ENCODE data around the gene EIF4B.

EIF4B gene

GRCh38 chr12:53048780-53049401 is 42.6 kb downstream of the EIF4B start:
- Histone ChIP-seq H3K27ac (ENCODE audit: insufficient read depth in 1 of 2, low read depth in 1 of 2, low read length in 2 of 2, poor library complexity in 1 of 2, severe bottlenecking in 2 of 2) (no peak overlapping the region), H3K27me3 (replicated peaks in 2 of 5; ENCODE audit: control insufficient read depth in 4 of 5, insufficient read depth in 5 of 5, low read length in 4 of 5) (peaks cover 0 to 1% (median 0%) of the 10 kb centered on the region in 5 experiments), H3K9me3 (ENCODE audit: control extremely low read depth in 1 of 5, control insufficient read depth in 4 of 5, insufficient read depth in 2 of 5, low read depth in 1 of 5, low read length in 4 of 5) (no peaks in the 10 kb centered on the region), H3K4me3 (ENCODE audit: control insufficient read depth in 1 of 7, extremely low read depth in 1 of 7, insufficient read depth in 4 of 7, low read depth in 2 of 7, low read length in 6 of 7) (no peak overlapping the region), H3K4me1 (ENCODE audit: control extremely low read depth in 1 of 4, control insufficient read depth in 4 of 4, insufficient read depth in 4 of 4, low read length in 3 of 4) (peaks cover 0 to 34% (median 25%) of the 10 kb centered on the region in 4 experiments), H3K36me3 (ENCODE audit: control insufficient read depth in 4 of 4, insufficient read depth in 4 of 4, low read length in 3 of 4) (no peaks in the 10 kb centered on the region)
- CTCF ChIA-PET = interaction anchor here (1.5 to 4.2 kb wide), 5 partner anchors 12 to 149 kb away, joined by 7 to 33 read pairs (median 10); partner anchors contain the start of gene IGFBP6
- DNase-seq = no peak
- 92% methylated on average over 4 of the region's 6 CpGs for WGBS (ENCODE audit: insufficient coverage)
- POLR2A ChIA-PET = no interaction called here

GRCh38 chr12:53049571-53050318 is 43.5 kb downstream of the EIF4B start, which contains the start of gene TNS2:
TSS of gene TNS2 (plus strand) at chr12:53050065. CDS start at chr12:53050186, 121 bp downstream.
- Histone ChIP-seq H3K27ac (ENCODE audit: insufficient read depth in 1 of 2, low read depth in 1 of 2, low read length in 2 of 2, poor library complexity in 1 of 2, severe bottlenecking in 2 of 2) (no peak within 1 kb of the TSS), H3K4me1 (ENCODE audit: control extremely low read depth in 1 of 4, control insufficient read depth in 4 of 4, insufficient read depth in 4 of 4, low read length in 3 of 4) (peaks cover 0 to 38% (median 28%) of the 10 kb centered on the region in 4 experiments), H3K9me3 (ENCODE audit: control extremely low read depth in 1 of 5, control insufficient read depth in 4 of 5, insufficient read depth in 2 of 5, low read depth in 1 of 5, low read length in 4 of 5) (no peaks in the 10 kb centered on the region), H3K36me3 (ENCODE audit: control insufficient read depth in 4 of 4, insufficient read depth in 4 of 4, low read length in 3 of 4) (no peaks in the 10 kb centered on the region), H3K4me3 (ENCODE audit: control insufficient read depth in 1 of 7, extremely low read depth in 1 of 7, insufficient read depth in 4 of 7, low read depth in 2 of 7, low read length in 6 of 7) (no peak within 1 kb of the TSS), H3K27me3 (replicated peaks in 2 of 5; ENCODE audit: control insufficient read depth in 4 of 5, insufficient read depth in 5 of 5, low read length in 4 of 5) (peaks cover 0 to under 1% (median 0%) of the 10 kb centered on the region in 5 experiments)
- no peak for DNase-seq
- POLR2A ChIA-PET = interaction anchor here (0.8 kb wide), 1 partner anchor 30 kb away, joined by 3 read pairs; no protein-coding TSS in a partner anchor
- WGBS (ENCODE audit: insufficient coverage) = 74% methylated on average over 12 of the region's 20 CpGs
- CTCF ChIA-PET = interaction anchor here (2.8 to 4.2 kb wide), 2 partner anchors 13 to 49 kb away, joined by 16 to 33 read pairs; partner anchors contain the start of gene IGFBP6

GRCh38 chr12:53050426-53051057 is 44.3 kb downstream of the EIF4B start:
- ChIA-PET CTCF (interaction anchor here (0.8 to 1.7 kb wide), 5 partner anchors 11 to 138 kb away, joined by 3 to 9 read pairs (median 5); no protein-coding TSS in a partner anchor), POLR2A (interaction anchor here (0.8 kb wide), 1 partner anchor 29 kb away, joined by 3 read pairs; no protein-coding TSS in a partner anchor)
- WGBS (ENCODE audit: insufficient coverage) = 100% methylated on average over 1 of the region's 2 CpGs
- Histone ChIP-seq H3K27ac (ENCODE audit: insufficient read depth in 1 of 2, low read depth in 1 of 2, low read length in 2 of 2, poor library complexity in 1 of 2, severe bottlenecking in 2 of 2) (no peak overlapping the region), H3K9me3 (ENCODE audit: control extremely low read depth in 1 of 5, control insufficient read depth in 4 of 5, insufficient read depth in 2 of 5, low read depth in 1 of 5, low read length in 4 of 5) (no peaks in the 10 kb centered on the region), H3K27me3 (replicated peaks in 2 of 5; ENCODE audit: control insufficient read depth in 4 of 5, insufficient read depth in 5 of 5, low read length in 4 of 5) (no peaks in the 10 kb centered on the region), H3K4me1 (ENCODE audit: control extremely low read depth in 1 of 4, control insufficient read depth in 4 of 4, insufficient read depth in 4 of 4, low read length in 3 of 4) (peaks cover 0 to 38% (median 28%) of the 10 kb centered on the region in 4 experiments), H3K4me3 (ENCODE audit: control insufficient read depth in 1 of 7, extremely low read depth in 1 of 7, insufficient read depth in 4 of 7, low read depth in 2 of 7, low read length in 6 of 7) (no peak overlapping the region), H3K36me3 (ENCODE audit: control insufficient read depth in 4 of 4, insufficient read depth in 4 of 4, low read length in 3 of 4) (no peaks in the 10 kb centered on the region)
- no peak for DNase-seq

GRCh38 chr12:53051058-53051880 is 45.0 kb downstream of the EIF4B start:
- no peak overlapping the region for H3K27ac ChIP-seq (ENCODE audit: insufficient read depth in 1 of 2, low read depth in 1 of 2, low read length in 2 of 2, poor library complexity in 1 of 2, severe bottlenecking in 2 of 2)
- CTCF ChIA-PET = interaction anchor here (0.8 to 1.7 kb wide), 8 partner anchors 9 to 137 kb away, joined by 3 to 9 read pairs (median 4); partner anchors contain the start of gene SOAT2
- POLR2A ChIA-PET = interaction anchor here (1.1 kb wide), 1 partner anchor 12 kb away, joined by 3 read pairs; no protein-coding TSS in a partner anchor
- no peaks in the 10 kb centered on the region for H3K36me3 ChIP-seq (ENCODE audit: control insufficient read depth in 4 of 4, insufficient read depth in 4 of 4, low read length in 3 of 4)
- WGBS (ENCODE audit: insufficient coverage) = 86% methylated on average over 11 of the region's 11 CpGs
- peaks cover 0 to 35% (median 23%) of the 10 kb centered on the region in 4 experiments for H3K4me1 ChIP-seq (ENCODE audit: control extremely low read depth in 1 of 4, control insufficient read depth in 4 of 4, insufficient read depth in 4 of 4, low read length in 3 of 4)
- DNase-seq = no peak
- H3K27me3 ChIP-seq (replicated peaks in 2 of 5; ENCODE audit: control insufficient read depth in 4 of 5, insufficient read depth in 5 of 5, low read length in 4 of 5) = no peaks in the 10 kb centered on the region
- H3K9me3 ChIP-seq (ENCODE audit: control extremely low read depth in 1 of 5, control insufficient read depth in 4 of 5, insufficient read depth in 2 of 5, low read depth in 1 of 5, low read length in 4 of 5) = no peaks in the 10 kb centered on the region
- H3K4me3 ChIP-seq (ENCODE audit: control insufficient read depth in 1 of 7, extremely low read depth in 1 of 7, insufficient read depth in 4 of 7, low read depth in 2 of 7, low read length in 6 of 7) = no peak overlapping the region

GRCh38 chr12:53051881-53052412 is 45.7 kb downstream of the EIF4B start:
- no peak for DNase-seq
- 91% methylated on average over 7 of the region's 7 CpGs for WGBS (ENCODE audit: insufficient coverage)
- Histone ChIP-seq H3K9me3 (ENCODE audit: control extremely low read depth in 1 of 5, control insufficient read depth in 4 of 5, insufficient read depth in 2 of 5, low read depth in 1 of 5, low read length in 4 of 5) (no peaks in the 10 kb centered on the region), H3K4me3 (ENCODE audit: control insufficient read depth in 1 of 7, extremely low read depth in 1 of 7, insufficient read depth in 4 of 7, low read depth in 2 of 7, low read length in 6 of 7) (no peak overlapping the region), H3K4me1 (ENCODE audit: control extremely low read depth in 1 of 4, control insufficient read depth in 4 of 4, insufficient read depth in 4 of 4, low read length in 3 of 4) (peaks cover 0 to 29% (median 19%) of the 10 kb centered on the region in 4 experiments), H3K36me3 (ENCODE audit: control insufficient read depth in 4 of 4, insufficient read depth in 4 of 4, low read length in 3 of 4) (no peaks in the 10 kb centered on the region), H3K27me3 (replicated peaks in 2 of 5; ENCODE audit: control insufficient read depth in 4 of 5, insufficient read depth in 5 of 5, low read length in 4 of 5) (no peaks in the 10 kb centered on the region), H3K27ac (ENCODE audit: insufficient read depth in 1 of 2, low read depth in 1 of 2, low read length in 2 of 2, poor library complexity in 1 of 2, severe bottlenecking in 2 of 2) (no peak overlapping the region)
- CTCF ChIA-PET = interaction anchor here (0.9 to 1.7 kb wide), 7 partner anchors 8 to 52 kb away, joined by 3 to 9 read pairs (median 4); partner anchors contain the start of gene SOAT2
- POLR2A ChIA-PET = interaction anchor here (1.1 kb wide), 1 partner anchor 13 kb away, joined by 3 read pairs; no protein-coding TSS in a partner anchor
